T follicular helper cell (primary cell): Measurements from ENCODE around the gene ATG14.
"Not testable (repeated sequence)": the region's sequence is repeated elsewhere in the genome, so short reads cannot be mapped to it uniquely, and the experiment has no call there.

ENCODE experiments used
- DNase-seq: peaks from one replicate; pipeline ENCODE4 v3.0.0-alpha.2; 2020; ENCODE audit warnings: low read depth

Gene ATG14

GRCh38 chr14:55433880-55434804 is 22.5 kb upstream of the ATG14 start:
- DNase-seq: no peak

DNA sequence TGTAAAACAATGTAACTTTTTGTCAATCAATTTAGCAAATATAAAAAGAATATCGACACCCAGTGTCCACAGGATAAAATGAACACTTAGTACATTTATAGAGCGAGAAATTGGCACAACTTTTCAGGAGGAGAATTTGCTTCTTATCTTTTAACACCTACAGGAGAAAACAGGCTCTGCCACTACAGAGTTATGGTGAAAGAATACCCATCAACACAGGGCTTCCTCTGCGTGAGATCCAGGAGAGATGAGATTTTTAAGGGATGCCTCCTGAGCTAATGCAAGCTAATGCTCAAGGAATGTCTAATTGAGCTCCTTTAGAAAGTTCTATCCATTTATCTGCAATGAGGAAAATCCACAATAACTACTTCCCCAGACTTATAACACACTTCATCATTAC is 21.0 kb upstream of the ATG14 start:
- no peak for DNase-seq

DNA sequence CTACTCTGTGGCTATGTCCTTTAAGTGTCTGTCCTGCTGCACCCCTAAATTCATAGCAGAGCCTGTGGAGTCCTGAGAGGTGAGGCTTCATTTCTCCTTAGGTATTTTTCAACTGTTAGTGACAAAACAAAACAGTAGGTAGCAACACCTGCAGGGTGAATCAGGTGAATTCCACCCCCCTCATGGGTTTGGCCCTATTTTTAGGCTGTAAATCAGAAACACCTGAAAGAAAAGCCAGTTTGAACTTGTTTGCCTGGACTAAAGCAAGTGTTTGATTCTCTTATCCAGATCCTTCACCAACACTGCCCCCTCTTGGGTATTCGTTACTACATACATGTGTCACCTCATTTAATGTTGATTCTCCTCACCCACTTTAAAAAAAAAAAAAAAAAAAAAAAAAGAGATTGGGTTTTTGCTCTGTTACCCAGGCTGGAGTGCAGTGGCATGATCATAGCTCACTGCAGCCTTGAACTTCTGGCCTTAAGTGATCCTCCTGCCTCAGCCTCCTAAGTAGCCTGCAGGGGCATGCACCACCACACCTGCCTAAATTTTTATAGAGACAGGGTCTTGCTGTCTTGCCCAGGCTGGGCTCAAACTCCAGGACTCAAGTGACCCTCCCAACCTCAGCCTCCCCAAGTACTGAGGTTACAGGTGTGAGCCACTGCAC is 18.5 kb upstream of the ATG14 start:
- peak; percentile 36 for DNase-seq

- DNase-seq: no peak
These were observed 15.8 kb upstream of the ATG14 start for GRCh38 chr14:55427439-55427838.

- DNase-seq: no peak
These were observed 15.3 kb upstream of the ATG14 start for GRCh38 chr14:55426891-55427290.

DNA sequence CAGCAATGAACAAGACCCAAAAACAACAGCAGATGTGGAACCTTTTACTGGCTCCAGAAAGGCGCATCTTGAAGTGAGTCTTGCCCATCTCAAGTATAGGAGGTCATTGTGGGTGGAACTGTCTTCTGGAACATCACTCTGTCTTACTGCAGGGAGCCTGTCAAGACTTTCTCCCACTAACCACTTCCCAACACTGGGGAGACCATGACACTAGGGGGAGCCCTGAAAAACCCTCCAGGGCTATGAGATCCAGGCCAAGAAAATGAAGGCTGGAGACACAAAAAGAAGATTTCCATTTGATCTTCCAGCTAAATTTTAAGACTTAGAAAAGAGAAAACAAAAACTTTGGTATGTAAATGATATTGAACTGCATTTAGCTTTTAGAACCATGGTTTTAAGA is 13.5 kb upstream of the ATG14 start:
- no peak for DNase-seq

- DNase-seq: no peak
These were observed 12.3 kb upstream of the ATG14 start for GRCh38 chr14:55423969-55424368.

GRCh38 chr14:55422338-55422737 is 10.7 kb upstream of the ATG14 start:
- DNase-seq: not testable (repeated sequence)

DNA sequence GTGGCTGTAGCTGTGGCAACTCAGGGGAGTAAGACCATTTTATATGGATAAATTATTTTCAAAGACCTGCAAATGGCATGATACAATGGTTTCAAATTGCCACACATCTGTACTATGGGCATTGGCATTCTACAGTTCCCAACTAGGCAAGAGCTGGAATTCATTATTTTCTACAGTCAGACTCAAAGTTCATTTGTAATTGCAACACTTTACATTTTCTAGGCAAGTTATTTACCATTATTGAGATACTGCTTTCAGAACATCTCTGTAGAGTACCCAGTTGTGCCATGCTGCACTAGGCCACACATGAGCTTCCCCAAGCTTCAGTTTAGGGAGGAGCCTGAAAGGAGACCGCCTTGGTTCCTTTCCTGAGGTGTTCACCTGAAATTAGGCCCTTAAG is 8.0 kb upstream of the ATG14 start:
- no peak for DNase-seq

DNA sequence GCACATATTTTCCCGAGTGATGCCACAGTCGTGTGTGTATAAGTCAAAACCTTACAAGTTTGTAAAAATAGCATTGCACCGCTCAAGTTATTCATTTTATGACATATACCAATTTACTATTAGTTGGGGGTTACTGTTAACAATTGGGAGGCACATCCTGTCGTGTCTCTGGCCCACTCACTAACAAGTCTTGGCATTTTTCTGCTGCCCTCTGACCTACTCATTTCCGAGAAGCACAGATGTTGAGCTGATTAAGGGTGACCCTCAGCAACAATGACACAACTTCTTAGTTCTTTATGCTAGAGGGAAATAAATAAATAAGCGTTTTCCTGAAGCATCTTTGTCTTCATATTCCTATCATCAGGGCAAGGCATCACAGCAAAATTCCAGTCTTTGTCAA is 6.8 kb upstream of the ATG14 start:
- no peak for DNase-seq

- no peak for DNase-seq
These were observed 6.3 kb upstream of the ATG14 start for GRCh38 chr14:55417955-55418354.

- DNase-seq: no peak
These were observed 5.2 kb upstream of the ATG14 start for GRCh38 chr14:55416866-55417265.

DNA sequence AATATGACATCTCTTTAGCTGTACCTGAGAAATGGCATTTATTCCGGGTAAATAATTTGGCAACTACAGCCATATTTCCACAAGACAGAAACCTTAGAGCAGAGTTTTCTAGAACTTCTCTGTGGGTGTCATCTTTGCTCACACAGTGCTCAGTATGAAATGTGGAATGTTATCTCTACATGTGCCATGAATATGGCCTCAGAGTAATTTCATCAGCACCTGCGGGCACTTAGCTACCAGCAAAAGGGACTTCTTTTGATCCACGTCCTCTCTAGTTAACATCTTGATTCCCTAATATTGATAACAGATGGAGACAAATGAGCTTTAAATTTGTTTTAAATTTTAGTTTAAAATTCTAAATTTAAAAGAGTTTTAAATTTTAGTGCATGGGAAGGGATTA is 2.9 kb upstream of the ATG14 start:
- no peak for DNase-seq

DNA sequence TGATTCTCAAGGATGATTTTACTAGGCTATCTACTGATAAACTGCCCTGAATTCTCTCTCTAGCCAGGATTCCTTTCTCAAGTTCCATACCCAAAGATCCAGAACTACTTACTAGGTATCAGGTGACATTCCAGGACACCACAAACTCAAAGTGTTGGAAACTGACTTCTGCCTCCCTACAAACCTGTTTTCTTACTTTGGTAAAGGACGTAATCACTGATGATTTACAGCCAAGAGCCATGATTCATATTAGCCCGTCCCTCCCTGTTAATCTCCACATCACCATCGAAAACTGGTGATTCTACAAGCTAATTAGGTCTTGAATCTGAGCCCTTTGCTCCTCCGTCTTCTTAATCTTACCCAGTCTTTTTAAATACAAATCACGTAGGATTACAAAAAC is 1.0 kb upstream of the ATG14 start:
- DNase-seq: no peak

GRCh38 chr14:55410876-55411275 is 754 bp downstream of the ATG14 start:
- no peak for DNase-seq

GRCh38 chr14:55404173-55404854 is 7.3 kb downstream of the ATG14 start:
- DNase-seq: no peak

DNA sequence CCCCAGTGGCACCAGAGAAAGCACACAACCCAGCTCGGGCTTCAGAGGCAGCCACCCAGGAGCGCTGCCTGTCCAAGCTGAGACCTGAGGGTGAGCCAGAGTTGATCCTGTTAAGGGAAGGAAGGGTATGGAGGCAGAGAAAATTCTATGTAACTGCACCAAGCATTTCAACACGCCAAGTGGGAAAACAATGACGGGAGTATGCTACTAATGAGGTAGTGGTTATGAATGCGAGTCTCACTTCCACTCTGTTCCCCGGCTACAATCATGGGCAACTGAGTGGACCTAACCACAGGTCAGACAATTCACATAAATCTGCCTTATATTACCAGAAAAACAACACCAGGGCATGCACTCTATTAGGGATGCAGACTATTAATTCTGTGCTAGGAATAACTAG is 9.9 kb downstream of the ATG14 start:
- no peak for DNase-seq

- DNase-seq: no peak
These were observed 11.8 kb downstream of the ATG14 start for GRCh38 chr14:55399852-55400251.

- DNase-seq: no peak
These were observed 12.4 kb downstream of the ATG14 start for GRCh38 chr14:55399183-55399582.

- no peak for DNase-seq
These were observed 13.0 kb downstream of the ATG14 start for GRCh38 chr14:55398679-55399078.

GRCh38 chr14:55389330-55389729 is 22.3 kb downstream of the ATG14 start:
- no peak for DNase-seq

GRCh38 chr14:55388160-55388559 is 23.5 kb downstream of the ATG14 start:
- DNase-seq: no peak

- DNase-seq: no peak
These were observed 24.5 kb downstream of the ATG14 start for GRCh38 chr14:55387121-55387520.
